Mucosa of descending colon (tissue), 3 donors: ENCODE data around the gene C7. TPM values are rescaled to one million over a fixed set of nuclear protein-coding genes. Genes with fewer than 3 reads are reported as not detected.

Source experiments
- ATAC-seq: fragments of 200-7000 bp; cut with Tn5 transposase; one replicate; pipeline ENCODE4 v1.9.1; 2020; ENCODE audit warnings: mild to moderate bottlenecking, moderate library complexity
- DNase-seq, 3 donors: peaks; one replicate each; pipeline ENCODE4 v3.0.0-alpha.2; 2020
- H3K36me3 ChIP-seq: fragments of 200-600 bp; one replicate; pipeline ENCODE4 v1.8.0; 2021; ENCODE audit warnings: low read depth, mild to moderate bottlenecking
- H3K4me1 ChIP-seq: fragments of 200-600 bp; one replicate; pipeline ENCODE4 v1.8.0; 2021; ENCODE audit warnings: low read depth, mild to moderate bottlenecking
- H3K4me3 ChIP-seq: fragments of 200-600 bp; one replicate; pipeline ENCODE4 v1.8.0; 2021; ENCODE audit warnings: mild to moderate bottlenecking
- H3K9me3 ChIP-seq: fragments of 200-600 bp; one replicate; pipeline ENCODE4 v1.8.0; 2021; ENCODE audit warnings: mild to moderate bottlenecking
- intact Hi-C, 2 donors: fragments of 100-400 bp; cut with DNase I in 1 of 2; cut with micrococcal nuclease in 1 of 2; formaldehyde crosslinking; loops; one replicate each; pipeline versions ENCODE4 v1.11.0 to v1.11.1; 2022; cut with DNase I, micrococcal nuclease
- total RNA-seq, 3 donors: library from RNA; stranded (reverse); fragmentation: NEBNext Ultra II Directional in 2 of 3; extraction: Animal tissue kit (Norgen Biotek cat#: 25700) in 2 of 3; gene quantifications; one replicate each; pipeline versions ENCODE4 v1.2.1 to v1.2.4, GENCODE V29; 2021 to 2023
- TF ChIP-seq, protein P1 (sequence below): fragments of 200-600 bp; IDR thresholded peaks from one replicate; pipeline ENCODE4 v1.8.0; 2022; ENCODE audit warnings: antibody characterized with exemption, mild to moderate bottlenecking
- donor health status: DM: no; HTN: no; CAD: no; lungs with moderate emphysema.
- donor health status: DM: no; HTN: no; CAD: no.
- donor health status: DM: no; HTN: yes; CAD: no.

The C7 gene
- total RNA-seq, 3 donors from 2014 or later: 9.2 to 258 (median 44.1) TPM

DNA sequence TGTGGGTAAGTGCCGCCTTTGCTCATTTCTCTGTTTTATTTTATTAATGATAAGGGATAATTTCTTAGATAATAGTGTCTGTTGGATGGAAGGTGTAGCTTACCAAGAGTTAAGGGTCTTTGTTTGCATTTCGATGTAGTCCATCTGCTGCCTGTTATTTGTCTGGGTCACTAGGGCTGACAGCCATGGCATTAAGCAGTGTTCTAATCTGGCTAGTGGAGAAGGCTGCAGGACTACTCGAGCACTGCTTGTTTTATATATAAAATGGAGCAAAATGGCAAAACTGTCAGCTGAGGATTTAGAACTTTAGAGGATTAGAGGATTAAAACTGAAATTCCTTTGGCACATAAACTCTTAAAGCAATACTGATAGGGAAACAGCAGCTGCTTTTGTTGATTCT, 67.5 kb downstream of the C7 start:
- H3K9me3 ChIP-seq: no peaks in the 10 kb centered on the region
- no peak overlapping the region for H3K4me3 ChIP-seq
- H3K4me1 ChIP-seq: no peaks in the 10 kb centered on the region
- no peak for ATAC-seq
- TF ChIP-seq, protein P1, sequence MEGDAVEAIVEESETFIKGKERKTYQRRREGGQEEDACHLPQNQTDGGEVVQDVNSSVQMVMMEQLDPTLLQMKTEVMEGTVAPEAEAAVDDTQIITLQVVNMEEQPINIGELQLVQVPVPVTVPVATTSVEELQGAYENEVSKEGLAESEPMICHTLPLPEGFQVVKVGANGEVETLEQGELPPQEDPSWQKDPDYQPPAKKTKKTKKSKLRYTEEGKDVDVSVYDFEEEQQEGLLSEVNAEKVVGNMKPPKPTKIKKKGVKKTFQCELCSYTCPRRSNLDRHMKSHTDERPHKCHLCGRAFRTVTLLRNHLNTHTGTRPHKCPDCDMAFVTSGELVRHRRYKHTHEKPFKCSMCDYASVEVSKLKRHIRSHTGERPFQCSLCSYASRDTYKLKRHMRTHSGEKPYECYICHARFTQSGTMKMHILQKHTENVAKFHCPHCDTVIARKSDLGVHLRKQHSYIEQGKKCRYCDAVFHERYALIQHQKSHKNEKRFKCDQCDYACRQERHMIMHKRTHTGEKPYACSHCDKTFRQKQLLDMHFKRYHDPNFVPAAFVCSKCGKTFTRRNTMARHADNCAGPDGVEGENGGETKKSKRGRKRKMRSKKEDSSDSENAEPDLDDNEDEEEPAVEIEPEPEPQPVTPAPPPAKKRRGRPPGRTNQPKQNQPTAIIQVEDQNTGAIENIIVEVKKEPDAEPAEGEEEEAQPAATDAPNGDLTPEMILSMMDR: no peak
- intact Hi-C loops: no loop called here
- no peak for DNase-seq
- no peaks in the 10 kb centered on the region for H3K36me3 ChIP-seq

DNA sequence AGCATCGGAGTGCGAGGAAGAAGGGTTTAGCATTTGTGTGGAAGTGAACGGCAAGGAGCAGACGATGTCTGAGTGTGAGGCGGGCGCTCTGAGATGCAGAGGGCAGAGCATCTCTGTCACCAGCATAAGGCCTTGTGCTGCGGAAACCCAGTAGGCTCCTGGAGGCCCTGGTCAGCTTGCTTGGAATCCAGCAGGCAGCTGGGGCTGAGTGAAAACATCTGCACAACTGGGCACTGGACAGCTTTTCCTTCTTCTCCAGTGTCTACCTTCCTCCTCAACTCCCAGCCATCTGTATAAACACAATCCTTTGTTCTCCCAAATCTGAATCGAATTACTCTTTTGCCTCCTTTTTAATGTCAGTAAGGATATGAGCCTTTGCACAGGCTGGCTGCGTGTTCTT, 72.1 kb downstream of the C7 start:
- no peaks in the 10 kb centered on the region for H3K36me3 ChIP-seq
- no peaks in the 10 kb centered on the region for H3K4me1 ChIP-seq
- TF ChIP-seq, protein P1: no peak
- ATAC-seq (no peak), DNase-seq (no peak)
- no peak overlapping the region for H3K4me3 ChIP-seq
- intact Hi-C loops: no loop called here
- H3K9me3 ChIP-seq: no peaks in the 10 kb centered on the region

DNA sequence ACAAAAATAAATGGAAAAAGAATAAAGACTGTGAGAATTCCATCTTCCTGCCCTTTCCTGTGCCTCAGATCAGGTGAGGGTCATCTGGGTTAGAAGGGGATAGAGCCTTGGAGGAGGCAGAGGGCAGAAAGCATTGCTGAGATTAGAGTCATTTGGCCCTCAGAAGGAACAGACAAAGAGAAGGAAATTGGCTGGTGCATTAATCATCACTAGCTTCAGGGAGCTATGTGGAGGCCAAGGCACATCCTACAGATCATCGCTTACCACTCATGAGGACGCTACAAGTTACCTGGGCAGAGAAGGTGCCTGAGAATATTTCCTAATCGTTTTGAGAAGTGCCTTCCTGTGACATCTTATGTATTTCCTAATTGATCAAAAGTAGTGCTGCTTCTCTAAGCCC, 74.5 kb downstream of the C7 start:
- H3K9me3 ChIP-seq: no peaks in the 10 kb centered on the region
- DNase-seq (no peak), ATAC-seq (no peak)
- TF ChIP-seq, protein P1: no peak
- H3K36me3 ChIP-seq: no peaks in the 10 kb centered on the region
- no peaks in the 10 kb centered on the region for H3K4me1 ChIP-seq
- no peak overlapping the region for H3K4me3 ChIP-seq
- intact Hi-C loops: no loop called here

DNA sequence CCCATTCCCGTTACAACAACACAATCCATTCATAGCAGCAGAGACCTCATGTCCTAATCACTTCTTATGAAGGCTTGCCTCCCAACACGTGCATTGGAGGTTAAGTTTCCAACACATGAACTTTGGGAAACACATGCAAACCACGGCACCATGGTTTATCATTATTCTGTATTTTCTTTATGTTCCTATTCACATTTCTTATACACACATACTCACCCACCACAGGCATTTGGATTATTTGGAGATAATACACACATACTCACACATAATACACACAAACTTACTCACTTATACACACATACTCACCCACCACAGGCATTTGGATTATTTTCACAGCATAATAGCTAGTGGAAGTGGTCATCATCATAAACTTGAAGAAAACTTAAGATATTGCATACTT, 75.6 kb downstream of the C7 start:
- DNase-seq (no peak), ATAC-seq (no peak)
- H3K4me3 ChIP-seq: no peak overlapping the region
- no peaks in the 10 kb centered on the region for H3K4me1 ChIP-seq
- TF ChIP-seq, protein P1: no peak
- no peaks in the 10 kb centered on the region for H3K36me3 ChIP-seq
- no peaks in the 10 kb centered on the region for H3K9me3 ChIP-seq
- intact Hi-C loops: no loop called here

DNA sequence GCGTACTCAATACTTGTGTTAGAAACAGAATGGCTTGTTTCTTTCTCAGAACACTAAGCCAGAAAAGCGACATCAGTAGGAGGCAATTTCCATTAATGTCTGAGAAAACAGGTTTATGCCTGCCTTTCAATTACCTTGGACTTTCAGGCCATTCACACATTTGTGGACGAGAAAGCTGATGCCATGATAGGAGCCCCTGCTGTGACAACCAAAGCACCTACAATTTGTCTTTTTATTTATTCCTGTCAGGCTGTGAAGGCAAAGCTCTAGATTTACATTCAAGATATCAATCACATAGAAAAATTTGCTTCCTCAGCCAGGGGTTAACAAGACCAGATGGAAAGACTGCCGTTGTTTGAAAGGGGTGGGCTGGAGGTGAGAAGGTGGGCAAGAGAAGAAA, 76.2 kb downstream of the C7 start:
- H3K36me3 ChIP-seq: no peaks in the 10 kb centered on the region
- no peaks in the 10 kb centered on the region for H3K9me3 ChIP-seq
- no peak overlapping the region for H3K4me3 ChIP-seq
- TF ChIP-seq, protein P1: no peak
- DNase-seq (no peak), ATAC-seq (no peak)
- intact Hi-C loops: no loop called here
- no peaks in the 10 kb centered on the region for H3K4me1 ChIP-seq

DNA sequence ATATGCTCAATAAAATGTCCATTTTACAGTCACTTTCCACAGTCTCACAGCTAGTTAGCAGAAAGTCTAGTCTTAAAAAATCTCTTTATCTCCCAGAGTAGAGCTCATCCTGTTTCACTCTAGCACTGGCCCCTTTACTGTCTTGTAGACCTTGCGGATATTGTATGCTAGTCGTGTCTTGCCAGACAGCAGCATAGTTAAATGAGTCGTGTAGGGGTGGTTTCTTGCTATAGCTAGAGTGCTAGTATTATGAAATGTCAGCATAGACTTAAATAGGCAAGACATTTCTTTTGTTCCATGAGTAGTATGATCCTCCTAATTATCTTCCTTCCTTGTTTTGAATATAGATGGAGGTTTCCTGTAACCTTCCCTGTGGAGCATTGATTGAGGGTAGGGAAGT, 77.4 kb downstream of the C7 start:
- no peak for ATAC-seq
- no peaks in the 10 kb centered on the region for H3K36me3 ChIP-seq
- no peak overlapping the region for H3K4me3 ChIP-seq
- H3K4me1 ChIP-seq: no peaks in the 10 kb centered on the region
- no peaks in the 10 kb centered on the region for H3K9me3 ChIP-seq
- intact Hi-C loops: no loop called here
- TF ChIP-seq, protein P1: no peak
- DNase-seq: no peak
